Measurements from ENCODE around the gene TFCP2L1.

TFCP2L1 gene

DNA sequence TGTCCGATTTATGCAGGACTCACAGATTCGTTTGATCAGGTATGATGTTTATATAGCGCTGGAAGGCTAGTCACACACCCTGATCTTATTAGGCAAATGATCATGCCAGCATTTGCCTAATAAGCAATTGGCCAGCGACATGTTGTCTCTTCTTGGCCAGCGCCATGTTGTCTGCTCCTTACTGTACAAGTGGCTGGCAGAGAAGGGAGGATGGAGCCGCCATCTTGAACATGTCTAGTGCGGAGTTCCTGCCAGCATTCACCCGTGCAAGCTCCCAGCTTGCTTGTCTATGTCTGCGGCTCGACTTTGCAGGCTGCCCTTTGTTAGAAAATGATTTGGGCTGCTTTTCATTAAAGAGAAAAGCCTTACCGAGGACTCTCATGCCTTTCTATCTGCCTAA, 106.3 kb downstream of the TFCP2L1 start:
- DNase-seq (ENCODE audit: low read depth in 1 of 2, low spot score in 1 of 2): no peak

DNA sequence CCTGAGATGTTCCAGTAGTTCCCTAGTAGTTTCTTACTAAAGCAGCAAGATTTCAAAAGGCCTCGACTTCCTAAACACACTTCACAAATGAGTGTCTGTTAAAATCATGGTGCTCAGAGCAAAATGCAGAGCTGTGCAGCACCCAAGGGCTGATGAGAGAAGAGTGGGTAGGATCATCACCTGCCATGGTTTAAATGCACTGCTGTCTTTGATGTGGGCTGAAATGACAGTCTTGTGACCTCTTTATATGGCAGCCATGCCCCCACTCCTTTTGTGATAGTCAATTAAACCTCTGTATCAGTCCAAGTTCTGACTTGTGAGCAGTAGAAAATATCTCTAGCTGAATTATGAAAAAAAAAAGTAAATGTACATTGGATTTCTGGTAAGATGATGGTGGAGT, 107.1 kb downstream of the TFCP2L1 start:
- DNase-seq (ENCODE audit: low read depth in 1 of 2, low spot score in 1 of 2): no peak

DNA sequence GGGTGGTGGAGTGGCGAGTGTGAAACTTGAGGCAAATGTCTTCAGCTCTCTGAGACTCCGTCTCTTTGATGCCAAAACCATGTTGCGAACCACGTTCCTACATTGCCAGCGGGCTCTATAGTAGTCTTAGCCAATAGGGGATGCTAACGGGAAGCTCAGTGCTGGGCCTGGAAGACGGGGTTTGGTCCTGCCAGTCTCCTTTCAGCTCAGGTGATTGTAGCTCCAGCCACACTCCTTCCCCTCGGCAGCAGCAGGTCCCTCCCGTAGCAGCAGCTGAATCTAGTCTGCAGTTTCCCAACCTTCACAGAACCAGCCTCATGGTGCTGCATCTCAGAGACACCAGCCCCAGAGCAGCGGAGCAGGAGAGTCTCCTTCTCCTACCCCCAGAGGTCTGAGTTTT, 109.7 kb downstream of the TFCP2L1 start:
- no peak for DNase-seq (ENCODE audit: low read depth in 1 of 2, low spot score in 1 of 2)

DNA sequence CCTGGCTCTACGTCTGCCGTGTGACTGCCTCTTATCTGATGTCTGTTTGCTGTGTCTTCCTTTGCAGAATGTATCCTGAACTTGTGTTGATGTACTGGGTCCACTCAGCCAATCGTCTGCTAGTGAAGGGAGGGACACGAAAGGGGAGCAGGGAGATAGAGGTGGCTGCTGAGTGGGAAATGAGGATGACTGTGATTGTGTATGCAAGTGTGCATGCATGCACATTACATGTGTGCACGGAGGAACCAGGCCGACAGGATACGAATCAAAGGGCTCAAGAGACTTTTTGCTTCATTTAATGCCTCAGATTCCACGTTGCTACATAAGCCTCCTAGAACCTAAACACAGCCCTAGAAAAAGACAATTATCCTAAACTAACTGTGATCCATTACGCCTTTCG, 111.2 kb downstream of the TFCP2L1 start:
- DNase-seq (ENCODE audit: low read depth in 1 of 2, low spot score in 1 of 2): no peak

DNA sequence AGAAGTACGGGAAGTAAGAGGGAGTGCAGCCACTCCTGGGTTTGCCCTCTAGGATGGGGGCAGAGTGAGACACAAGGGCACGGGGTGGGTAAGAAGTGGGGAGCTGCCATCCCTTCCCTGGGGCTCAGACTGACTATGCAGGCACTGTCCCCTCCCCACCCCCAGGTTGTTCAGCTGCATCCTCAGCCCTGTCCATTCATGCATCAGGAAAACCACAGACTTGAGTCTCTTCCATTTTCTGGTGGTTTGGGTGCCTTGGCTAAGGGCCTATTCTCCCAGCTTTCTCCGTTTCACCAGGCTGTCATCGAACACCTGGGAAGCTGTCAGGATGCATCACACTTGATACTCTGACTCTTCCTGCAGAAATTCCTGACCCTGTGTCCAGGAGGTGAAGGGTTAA, 111.9 kb downstream of the TFCP2L1 start:
- no peak for DNase-seq (ENCODE audit: low read depth in 1 of 2, low spot score in 1 of 2)

DNA sequence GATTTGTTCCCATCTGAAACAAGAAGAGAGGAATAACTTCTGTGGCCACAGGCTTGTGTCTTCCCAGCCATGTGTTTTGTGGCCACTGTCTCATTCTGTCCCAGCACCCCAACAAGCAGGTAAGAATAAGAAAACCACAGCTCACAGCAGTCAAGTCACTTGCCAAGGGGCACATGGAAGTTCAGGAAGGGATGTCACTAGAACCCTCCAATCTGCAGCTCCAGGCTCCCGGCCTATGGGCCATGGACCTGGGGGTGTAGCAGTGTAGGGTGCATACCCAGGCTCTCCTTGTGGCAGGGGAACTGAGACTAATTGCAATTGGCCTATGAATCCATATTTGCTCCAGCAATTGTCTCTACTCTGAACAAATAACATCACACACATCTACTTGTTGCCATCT, 112.5 kb downstream of the TFCP2L1 start:
- no peak for DNase-seq (ENCODE audit: low read depth in 1 of 2, low spot score in 1 of 2)

DNA sequence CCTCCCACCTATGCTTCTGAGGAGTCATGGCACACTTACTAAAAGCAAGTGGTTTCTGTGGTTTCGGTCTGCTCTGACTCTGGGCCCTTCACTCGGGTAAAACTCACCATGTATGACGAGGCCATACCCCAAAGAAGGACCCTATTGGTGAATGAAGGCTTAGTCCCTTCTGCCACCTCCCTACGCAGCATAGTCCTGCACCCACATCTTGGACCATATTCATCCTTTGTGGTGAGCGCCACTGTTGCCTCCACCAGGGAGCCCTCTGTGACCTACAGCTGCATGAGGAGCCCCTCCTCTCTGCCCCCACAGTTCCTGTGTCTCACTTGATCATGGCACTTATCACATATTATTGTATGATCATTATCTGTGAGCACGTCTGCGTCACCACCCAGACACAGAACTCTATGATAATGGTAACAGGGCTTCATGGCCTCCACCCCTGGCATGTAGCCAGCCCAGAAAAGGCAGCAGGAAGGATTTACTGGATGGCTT, 113.3 kb downstream of the TFCP2L1 start:
- DNase-seq (ENCODE audit: low read depth in 1 of 2, low spot score in 1 of 2): no peak

DNA sequence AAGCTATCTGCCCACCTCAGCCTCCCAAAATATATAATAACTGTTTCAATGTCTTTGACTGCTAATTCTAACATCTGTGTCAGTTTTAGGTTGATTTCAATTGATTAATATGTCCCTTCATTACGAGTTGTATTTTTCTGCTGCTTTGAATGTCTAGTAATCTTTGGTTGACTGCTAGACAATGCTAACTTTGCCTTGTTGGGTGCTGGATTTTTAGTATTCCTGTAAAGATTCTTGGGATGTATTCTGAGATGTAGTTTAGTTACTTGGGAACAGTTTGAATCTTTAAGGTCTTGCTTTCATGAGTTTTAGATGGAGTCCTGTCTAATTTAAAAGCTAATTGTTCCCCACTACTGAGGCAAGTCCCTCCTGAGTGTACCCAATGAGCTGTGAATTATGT, 114.4 kb downstream of the TFCP2L1 start:
- DNase-seq (ENCODE audit: low read depth in 1 of 2, low spot score in 1 of 2): no peak

DNA sequence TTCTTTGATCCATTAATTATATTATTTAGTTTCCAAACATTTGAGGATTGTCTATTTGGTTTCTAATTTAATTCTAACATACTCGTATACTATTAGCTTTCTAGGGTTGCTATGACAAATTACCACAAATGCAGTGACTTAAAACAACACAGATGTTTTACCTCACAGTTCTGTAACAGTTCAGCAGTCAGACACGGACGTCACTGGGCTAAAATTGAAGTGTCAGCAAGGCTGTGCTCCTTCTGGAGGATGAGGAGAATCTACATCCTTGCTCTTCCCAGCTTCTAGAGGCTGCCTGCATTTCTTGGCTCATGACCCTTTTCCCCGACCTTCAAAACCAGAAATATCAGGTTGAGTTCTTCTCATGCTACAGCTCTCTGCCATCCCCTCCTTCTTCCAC, 117.6 kb downstream of the TFCP2L1 start:
- DNase-seq (ENCODE audit: low read depth in 1 of 2, low spot score in 1 of 2): no peak
